Keratinocyte (primary cell): Measurements from ENCODE around the gene EOGT. TPM values are rescaled to one million over a fixed set of nuclear protein-coding genes. Genes with fewer than 3 reads are reported as not detected.

Source experiments
- DNase-seq: peaks from one replicate; pipeline ENCODE4 v3.0.0-alpha.2; 2011; ENCODE audit warnings: low read depth, missing footprints, low spot score
- FAIRE-seq: peaks from 2 replicates; lab custom pipeline; 2011; peaks lifted over from hg19 to GRCh38; lab: Jason Lieb, UNC
- H2AFZ ChIP-seq: 2 replicates; pipeline ENCODE4 v1.6.0; 2012; ENCODE audit warnings: low read length, control low read depth, inconsistent platforms; ENCODE audit not compliant: control insufficient read depth
- H3K27ac ChIP-seq: 2 replicates; pipeline ENCODE4 v1.5.1; 2011; ENCODE audit warnings: low read length; ENCODE audit not compliant: control insufficient read depth, insufficient read depth
- H3K27me3 ChIP-seq: 3 replicates; pipeline ENCODE4 v1.6.0; 2011; ENCODE audit warnings: low read length; ENCODE audit not compliant: control insufficient read depth, insufficient read depth; ENCODE audit errors: extremely low read depth
- H3K36me3 ChIP-seq, 2 experiments: 2 replicates in 1 of 2; 3 replicates in 1 of 2; pipeline ENCODE4 v1.5.1; 2011; ENCODE audit warnings: low read length in 2 of 2, mild to moderate bottlenecking in 1 of 2; ENCODE audit not compliant: control insufficient read depth in 2 of 2, insufficient read depth in 2 of 2; ENCODE audit errors: extremely low read depth in 1 of 2
- H3K4me1 ChIP-seq: 3 replicates; pipeline ENCODE4 v1.5.1; 2011; ENCODE audit warnings: low read length; ENCODE audit not compliant: control insufficient read depth, insufficient read depth; ENCODE audit errors: extremely low read depth
- H3K4me2 ChIP-seq: 3 replicates; pipeline ENCODE4 v1.6.0; 2011; ENCODE audit warnings: low read depth, low read length; ENCODE audit not compliant: control insufficient read depth, insufficient read depth; ENCODE audit errors: extremely low read depth
- H3K4me3 ChIP-seq, 3 experiments: fragments of 200-600 bp in 1 of 3; sonication (generic) in 1 of 3; 2 replicates in 2 of 3; 3 replicates in 1 of 3; pipeline ENCODE4 v1.5.1; 2011 to 2016; ENCODE audit warnings: low read length in 3 of 3, mild to moderate bottlenecking in 3 of 3, control low read depth in 2 of 3, inconsistent platforms in 1 of 3, low read depth in 1 of 3, mixed read lengths in 1 of 3, mixed run types in 1 of 3, moderate library complexity in 1 of 3; ENCODE audit not compliant: control insufficient read depth in 2 of 3, insufficient read depth in 2 of 3; ENCODE audit errors: extremely low read depth in 1 of 3
- H3K79me2 ChIP-seq: 2 replicates; pipeline ENCODE4 v1.6.0; 2012; ENCODE audit warnings: low read length; ENCODE audit not compliant: control insufficient read depth, insufficient read depth
- H3K9ac ChIP-seq: 3 replicates; pipeline ENCODE4 v1.6.0; 2011; ENCODE audit warnings: low read length; ENCODE audit not compliant: control insufficient read depth, insufficient read depth; ENCODE audit errors: extremely low read depth
- H3K9me1 ChIP-seq: 3 replicates; pipeline ENCODE4 v1.6.0; 2011; ENCODE audit warnings: low read length; ENCODE audit not compliant: control insufficient read depth, insufficient read depth; ENCODE audit errors: extremely low read depth
- H3K9me3 ChIP-seq: 2 replicates; pipeline ENCODE4 v1.5.1; 2012; ENCODE audit warnings: low read depth, low read length; ENCODE audit not compliant: control insufficient read depth
- H4K20me1 ChIP-seq: 3 replicates; pipeline ENCODE4 v1.6.0; 2011; ENCODE audit warnings: low read length; ENCODE audit not compliant: control insufficient read depth, insufficient read depth; ENCODE audit errors: extremely low read depth
- CTCF ChIP-seq, 3 experiments: IDR thresholded peaks in 1 of 3; conservative IDR thresholded peaks in 1 of 3; optimal IDR thresholded peaks in 1 of 3; 2 replicates in 2 of 3; 3 replicates in 1 of 3; pipeline versions ENCODE3 to v1.5.1; 2011; ENCODE audit warnings: low read length in 3 of 3, mild to moderate bottlenecking in 3 of 3, moderate library complexity in 2 of 3, control low read depth in 1 of 3, inconsistent platforms in 1 of 3; ENCODE audit not compliant: insufficient read depth in 2 of 3; ENCODE audit errors: extremely low read depth in 1 of 3
- EZH2 ChIP-seq: IDR thresholded peaks from one replicate; pipeline ENCODE4 v1.6.1; 2012; ENCODE audit warnings: inconsistent platforms, mild to moderate bottlenecking, low read length, moderate library complexity
- dilution Hi-C: fragments of 300-500 bp; cut with MboI; formaldehyde crosslinking; loops from one replicate; pipeline ENCODE4 v1.7.0; 2020; ENCODE audit warnings: low sequenced_read_pairs; ENCODE audit not compliant: extremely low pct_ligation_motif_present
- polyA plus RNA-seq, 5 experiments: library from polyadenylated mRNA; depleted of rRNA in 3 of 5; stranded (reverse) in 3 of 5; stranded (forward) in 1 of 5; unstranded in 1 of 5; fragments of >200 nt; gene quantifications; 1 replicate in 1 of 5; 2 replicates in 3 of 5; 3 replicates in 1 of 5; pipeline versions ENCODE4 v1.2.1 to v1.2.3, GENCODE V29; 2011 to 2012; ENCODE audit warnings: missing spikeins in 2 of 5, low read depth in 1 of 5, low replicate concordance in 1 of 5

The EOGT gene
- polyA plus RNA-seq, 1 donor (not counting 4 experiments of a cell fraction or from before 2014, with no cell fraction given), result 39.0 TPM

- Histone ChIP-seq H3K4me3 (no peak overlapping the region), H4K20me1 (no peaks in the 10 kb centered on the region), H3K79me2 (no peaks in the 10 kb centered on the region), H3K9me3 (no peaks in the 10 kb centered on the region), H3K36me3 (no peaks in the 10 kb centered on the region), H3K27ac (no peak overlapping the region), H3K4me1 (no peaks in the 10 kb centered on the region), H3K27me3 (peaks cover 9% of the 10 kb centered on the region), H3K9ac (no peak overlapping the region), H2AFZ (no peak overlapping the region), H3K4me2 (no peak overlapping the region), H3K9me1 (no peaks in the 10 kb centered on the region)
- dilution Hi-C loops, result no loop called here
- FAIRE-seq (no peak), DNase-seq (no peak)
- TF ChIP-seq EZH2, result no peak
- TF ChIP-seq CTCF (optimal IDR thresholded peaks at IDR 0.05 in 1 of 3, IDR thresholded peaks at IDR 0.05 in 1 of 3, conservative IDR thresholded peaks at IDR 0.05 in 1 of 3; ENCODE audit: extremely low read depth in 1 of 3, insufficient read depth in 2 of 3, low read length in 3 of 3), result no peak
Observed at GRCh38 chr3:68963376-68963775, 50.1 kb downstream of the EOGT start.

GRCh38 chr3:68958932-68959331 is 54.6 kb downstream of the EOGT start:
- no peak overlapping the region for H3K27ac ChIP-seq
- no peaks in the 10 kb centered on the region for H3K9me3 ChIP-seq
- FAIRE-seq (no peak), DNase-seq (no peak)
- H3K4me1 ChIP-seq, result no peaks in the 10 kb centered on the region
- peaks cover 12% of the 10 kb centered on the region for H3K27me3 ChIP-seq
- no peaks in the 10 kb centered on the region for H3K79me2 ChIP-seq
- no peak overlapping the region for H3K9ac ChIP-seq
- no peak overlapping the region for H3K4me3 ChIP-seq
- TF ChIP-seq EZH2 (no peak), CTCF (optimal IDR thresholded peaks at IDR 0.05 in 1 of 3, IDR thresholded peaks at IDR 0.05 in 1 of 3, conservative IDR thresholded peaks at IDR 0.05 in 1 of 3; ENCODE audit: extremely low read depth in 1 of 3, insufficient read depth in 2 of 3, low read length in 3 of 3) (no peak)
- no peak overlapping the region for H3K4me2 ChIP-seq
- no peaks in the 10 kb centered on the region for H3K36me3 ChIP-seq
- no peak overlapping the region for H2AFZ ChIP-seq
- no peaks in the 10 kb centered on the region for H4K20me1 ChIP-seq
- H3K9me1 ChIP-seq, result no peaks in the 10 kb centered on the region
- dilution Hi-C loops, result no loop called here
